H1 (cell line): ENCODE data around the gene AOAH. TPM values are rescaled to one million over a fixed set of nuclear protein-coding genes. Genes with fewer than 3 reads are reported as not detected.

Source experiments
- CTCF ChIA-PET: fragments of 300-600 bp; sonication (Branson Sonifier 250); formaldehyde crosslinking; loops from one replicate; lab custom pipeline; 2021; ENCODE audit not compliant: partially characterized antibody; lab: Charles Lee
- POLR2A ChIA-PET: fragments of 300-600 bp; sonication (Branson Sonifier 250); formaldehyde crosslinking; loops from one replicate; lab custom pipeline; 2021; ENCODE audit warnings: inconsistent platforms; ENCODE audit not compliant: partially characterized antibody; lab: Charles Lee
- DNase-seq, 2 experiments: peaks; one replicate each; pipeline versions ENCODE4 v3.0.0 to v3.0.0-alpha.2; 2010 to 2022; ENCODE audit warnings: low spot score in 2 of 2, low read depth in 1 of 2, mixed read lengths in 1 of 2
- FAIRE-seq: peaks from 2 replicates; lab custom pipeline; 2011; peaks lifted over from hg19 to GRCh38; lab: Jason Lieb, UNC
- H2AFZ ChIP-seq: 2 replicates; pipeline ENCODE4 v1.8.1; 2012; ENCODE audit warnings: low read length, inconsistent platforms
- H2AK5ac ChIP-seq: 2 replicates; pipeline ENCODE4 v1.6.1; 2013; ENCODE audit warnings: low read depth, low read length
- H2BK120ac ChIP-seq: replicated peaks from 2 replicates; pipeline ENCODE3; 2013; ENCODE audit warnings: low read depth, low read length, inconsistent platforms
- H2BK12ac ChIP-seq: 2 replicates; pipeline ENCODE4 v1.6.1; 2013; ENCODE audit warnings: low read depth, low read length
- H2BK15ac ChIP-seq: 2 replicates; pipeline ENCODE4 v1.6.1; 2013; ENCODE audit warnings: low read length
- H2BK20ac ChIP-seq: 2 replicates; pipeline ENCODE4 v1.6.1; 2013; ENCODE audit warnings: low read length
- H2BK5ac ChIP-seq: 2 replicates; pipeline ENCODE4 v1.6.1; 2013; ENCODE audit warnings: low read depth, low read length
- H3K14ac ChIP-seq: 2 replicates; pipeline ENCODE4 v1.6.1; 2013; ENCODE audit warnings: inconsistent platforms; ENCODE audit not compliant: insufficient read length
- H3K18ac ChIP-seq: 2 replicates; pipeline ENCODE4 v1.6.1; 2013; ENCODE audit warnings: low read length; ENCODE audit errors: extremely low read depth
- H3K23ac ChIP-seq: 2 replicates; pipeline ENCODE4 v1.6.1; 2013; ENCODE audit warnings: inconsistent platforms; ENCODE audit not compliant: insufficient read length
- H3K23me2 ChIP-seq: 2 replicates; pipeline ENCODE4 v1.6.1; 2013; ENCODE audit warnings: low read depth, low read length
- H3K27ac ChIP-seq: 2 replicates; pipeline ENCODE4 v1.6.1; 2011; ENCODE audit warnings: low read depth, low read length, inconsistent platforms
- H3K27me3 ChIP-seq, 4 experiments: replicated peaks in 1 of 4; 1 replicate in 1 of 4; 2 replicates in 3 of 4; pipeline versions ENCODE4 v1.6.1 to v1.8.1; 2011 to 2013; ENCODE audit warnings: low read length in 3 of 4, mild to moderate bottlenecking in 3 of 4, inconsistent platforms in 2 of 4, mixed read lengths in 2 of 4, moderate library complexity in 1 of 4; ENCODE audit not compliant: control insufficient read depth in 3 of 4, insufficient read depth in 3 of 4; ENCODE audit errors: extremely low read depth in 1 of 4
- H3K36me3 ChIP-seq, 4 experiments: 2 replicates each; pipeline versions ENCODE4 v1.6.1 to v1.8.1; 2011 to 2013; ENCODE audit warnings: mild to moderate bottlenecking in 4 of 4, low read length in 3 of 4, moderate library complexity in 2 of 4, control low read depth in 1 of 4, inconsistent platforms in 1 of 4; ENCODE audit not compliant: insufficient read depth in 4 of 4, control insufficient read depth in 2 of 4
- H3K4ac ChIP-seq: replicated peaks from 2 replicates; pipeline ENCODE3; 2013; ENCODE audit warnings: low read length, low read depth, mixed read lengths, inconsistent platforms; ENCODE audit not compliant: insufficient read length
- H3K4me1 ChIP-seq, 4 experiments: replicated peaks in 1 of 4; 1 replicate in 1 of 4; 2 replicates in 3 of 4; pipeline versions ENCODE4 v1.6.1 to v1.8.1; 2011 to 2013; ENCODE audit warnings: low read length in 3 of 4, inconsistent platforms in 2 of 4, mixed read lengths in 1 of 4; ENCODE audit not compliant: insufficient read depth in 4 of 4, control insufficient read depth in 3 of 4
- H3K4me2 ChIP-seq, 2 experiments: 2 replicates each; pipeline versions ENCODE4 v1.6.1 to v1.8.1; 2011 to 2013; ENCODE audit warnings: low read depth in 2 of 2, low read length in 2 of 2, control low read depth in 1 of 2, inconsistent platforms in 1 of 2, mild to moderate bottlenecking in 1 of 2; ENCODE audit not compliant: insufficient read depth in 1 of 2
- H3K4me3 ChIP-seq, 4 experiments: fragments of 200-600, 300-600 bp in 1 of 4; sonication (generic), shearing (Covaris generic), sonication (Bioruptor Twin) in 1 of 4; 2 replicates each; pipeline versions ENCODE4 v1.5.1 to v1.8.1; 2011 to 2016; ENCODE audit warnings: low read length in 4 of 4, low read depth in 3 of 4, control low read depth in 2 of 4, inconsistent platforms in 2 of 4, mild to moderate bottlenecking in 2 of 4, mixed read lengths in 1 of 4, moderate library complexity in 1 of 4; ENCODE audit not compliant: insufficient read depth in 2 of 4; ENCODE audit errors: extremely low read depth in 1 of 4
- H3K56ac ChIP-seq: replicated peaks from 2 replicates; pipeline ENCODE3; 2013; ENCODE audit warnings: low read depth, mild to moderate bottlenecking, mixed read lengths, low read length, inconsistent platforms; ENCODE audit not compliant: insufficient read length
- H3K79me1 ChIP-seq: 2 replicates; pipeline ENCODE4 v1.6.1; 2013; ENCODE audit warnings: low read depth, low read length, control low read depth
- H3K79me2 ChIP-seq, 2 experiments: 2 replicates each; pipeline versions ENCODE4 v1.6.1 to v1.8.1; 2012 to 2013; ENCODE audit warnings: low read length in 2 of 2, mild to moderate bottlenecking in 2 of 2, inconsistent platforms in 1 of 2; ENCODE audit not compliant: insufficient read depth in 2 of 2, control insufficient read depth in 1 of 2
- H3K9ac ChIP-seq, 4 experiments: replicated peaks in 1 of 4; 1 replicate in 1 of 4; 2 replicates in 3 of 4; pipeline versions ENCODE4 v1.6.1 to v1.8.1; 2011 to 2013; ENCODE audit warnings: low read depth in 3 of 4, low read length in 3 of 4, control low read depth in 2 of 4, mild to moderate bottlenecking in 2 of 4, moderate library complexity in 2 of 4, inconsistent platforms in 1 of 4; ENCODE audit errors: extremely low read depth in 1 of 4
- H3K9me3 ChIP-seq, 2 experiments: 2 replicates each; pipeline versions ENCODE4 v1.6.1 to v1.8.1; 2012 to 2013; ENCODE audit warnings: mild to moderate bottlenecking in 2 of 2, moderate library complexity in 2 of 2, control low read depth in 1 of 2, inconsistent platforms in 1 of 2, low read depth in 1 of 2, low read length in 1 of 2, mixed read lengths in 1 of 2; ENCODE audit not compliant: insufficient read depth in 2 of 2
- H4K20me1 ChIP-seq, 2 experiments: replicated peaks in 1 of 2; 2 replicates each; pipeline versions ENCODE3 to v1.8.1; 2011 to 2013; ENCODE audit warnings: inconsistent platforms in 2 of 2, low read length in 2 of 2, mild to moderate bottlenecking in 1 of 2; ENCODE audit not compliant: insufficient read depth in 2 of 2, control insufficient read depth in 1 of 2
- H4K5ac ChIP-seq: 2 replicates; pipeline ENCODE4 v1.6.1; 2013; ENCODE audit warnings: low read length, low read depth, mixed read lengths, inconsistent platforms; ENCODE audit not compliant: insufficient read length
- H4K8ac ChIP-seq: 2 replicates; pipeline ENCODE4 v1.8.0; 2013; ENCODE audit warnings: mild to moderate bottlenecking, moderate library complexity, low read length, inconsistent platforms; ENCODE audit not compliant: insufficient read depth; ENCODE audit errors: extremely low read depth
- H4K91ac ChIP-seq: replicated peaks from 2 replicates; pipeline ENCODE3; 2013; ENCODE audit warnings: low read length, mixed read lengths, inconsistent platforms; ENCODE audit not compliant: insufficient read length
- CHD1 ChIP-seq: IDR thresholded peaks from 2 replicates; pipeline ENCODE4 v1.6.1; 2012; ENCODE audit warnings: low read depth, low read length, improper control_type of control experiment
- CREB1 ChIP-seq: IDR thresholded peaks from 2 replicates; pipeline ENCODE4 v1.6.1; 2012; ENCODE audit warnings: inconsistent platforms
- CTCF ChIP-seq, 3 experiments: IDR thresholded peaks; 1 replicate in 2 of 3; 2 replicates in 1 of 3; pipeline versions ENCODE4 v1.5.1 to v1.6.1; 2011; ENCODE audit warnings: low read length in 3 of 3, mild to moderate bottlenecking in 3 of 3, inconsistent platforms in 2 of 3, low read depth in 1 of 3, moderate library complexity in 1 of 3; ENCODE audit not compliant: insufficient read depth in 1 of 3; ENCODE audit errors: control extremely low read depth in 1 of 3
- EZH2 ChIP-seq: fragments of 200-600 bp; sonication (generic); IDR thresholded peaks from 2 replicates; pipeline ENCODE4 v1.7.1; 2012; ENCODE audit warnings: low read depth, mild to moderate bottlenecking, moderate library complexity, low read length, inconsistent platforms; ENCODE audit not compliant: severe bottlenecking
- HDAC2 ChIP-seq, 2 experiments: fragments of 300-600 bp in 1 of 2; sonication (generic) in 1 of 2; IDR thresholded peaks; 2 replicates each; pipeline ENCODE4 v1.6.1; 2011 to 2012; ENCODE audit warnings: low read depth in 2 of 2, low read length in 2 of 2, mild to moderate bottlenecking in 2 of 2, moderate library complexity in 2 of 2, borderline replicate concordance in 1 of 2, inconsistent platforms in 1 of 2
- NRF1 ChIP-seq: IDR thresholded peaks from 2 replicates; pipeline ENCODE4 v1.6.1; 2011; ENCODE audit warnings: mild to moderate bottlenecking, low read depth, low read length, improper control_type of control experiment
- POU5F1 ChIP-seq: IDR thresholded peaks from 2 replicates; pipeline ENCODE4 v1.6.1; 2011; ENCODE audit warnings: low read depth, mild to moderate bottlenecking, low read length, moderate library complexity
- RFX5 ChIP-seq: IDR thresholded peaks from 2 replicates; pipeline ENCODE4 v1.6.1; 2011; ENCODE audit warnings: low read depth, low read length, improper control_type of control experiment, borderline replicate concordance
- RNF2 ChIP-seq: fragments of 200-900, 300-1000 bp; sonication (generic); IDR thresholded peaks from 2 replicates; pipeline ENCODE4 v1.7.1; 2016; ENCODE audit warnings: borderline replicate concordance, low read depth, mild to moderate bottlenecking, antibody characterized with exemption, low read length; ENCODE audit not compliant: poor library complexity, severe bottlenecking; ENCODE audit errors: missing control alignments
- SP1 ChIP-seq: IDR thresholded peaks from 2 replicates; pipeline ENCODE4 v1.6.1; 2011; ENCODE audit warnings: low read depth, low read length
- TBP ChIP-seq: IDR thresholded peaks from 2 replicates; pipeline ENCODE4 v1.6.1; 2011; ENCODE audit warnings: low read depth, low read length, improper control_type of control experiment
- WGBS, 2 experiments: shearing (Covaris generic) in 1 of 2; methylation state at CpG; one replicate each; pipeline versions ENCODE4 v1.1.6 to v1.1.7; 2013 to 2015; ENCODE audit warnings: low lambda C conversion rate in 2 of 2, mixed read lengths in 2 of 2, inconsistent platforms in 1 of 2, low coverage in 1 of 2, missing lambda C conversion rate in 1 of 2; ENCODE audit not compliant: insufficient replicate concordance in 2 of 2, insufficient coverage in 1 of 2, insufficient read length in 1 of 2; ENCODE audit errors: extremely low coverage in 1 of 2, missing lambda C conversion rate in 1 of 2; 5-methylcytosine and 5-hydroxymethylcytosine counted together
- polyA plus RNA-seq, 7 experiments: library from polyadenylated mRNA; depleted of rRNA in 3 of 7; stranded (reverse) in 5 of 7; unstranded in 2 of 7; fragments of >200 nt in 5 of 7; fragments of 200-250 nt in 2 of 7; gene quantifications; 1 replicate in 5 of 7; 2 replicates in 1 of 7; 4 replicates in 1 of 7; pipeline versions ENCODE4 v1.2.1 to v1.2.3, GENCODE V29; 2011 to 2013; ENCODE audit warnings: missing spikeins in 2 of 7, mixed read lengths in 2 of 7
- total RNA-seq: library from RNA; stranded (reverse); fragmentation: NEBNext Ultra II Directional; extraction: Animal tissue kit (Norgen Biotek cat#: 25700); gene quantifications from 2 replicates; pipeline ENCODE4 v1.2.1, GENCODE V29; 2021

The AOAH gene
- total and polyA plus RNA-seq, 2 of the 8 experiments (the other 6 are each of a cell fraction or from before 2014, with no cell fraction given): 0.08 TPM; not detected in 1

- Histone ChIP-seq H3K79me2 (no peaks in the 10 kb centered on the region), H2BK20ac (no peak overlapping the region), H3K23me2 (no peaks in the 10 kb centered on the region), H4K20me1 (no peaks in the 10 kb centered on the region), H3K56ac (no peak overlapping the region), H2BK15ac (no peak overlapping the region), H3K9ac (no peak overlapping the region), H3K4me3 (no peak overlapping the region), H3K27me3 (no peaks in the 10 kb centered on the region; a peak in 1 of 7 replicates), H3K4ac (no peak overlapping the region), H4K5ac (no peak overlapping the region), H2BK12ac (no peak overlapping the region), H3K36me3 (no peaks in the 10 kb centered on the region), H4K91ac (no peak overlapping the region), H3K18ac (no peak overlapping the region; the same call in 1 of the 2 replicates), H3K4me2 (no peak overlapping the region; a peak in 1 of 4 replicates), H3K4me1 (peaks cover 0 to 14% (median 5%) of the 10 kb centered on the region in 4 experiments; a peak in 5 of 7 replicates), H3K23ac (no peak overlapping the region), H3K9me3 (no peaks in the 10 kb centered on the region), H3K14ac (no peak overlapping the region), H2BK5ac (no peak overlapping the region), H4K8ac (no peak overlapping the region), H2BK120ac (no peak overlapping the region), H3K27ac (no peak overlapping the region), H3K79me1 (no peaks in the 10 kb centered on the region), H2AK5ac (no peak overlapping the region), H2AFZ (no peak overlapping the region)
- CTCF ChIA-PET: interaction anchor here (0.6 to 1.9 kb wide), 5 partner anchors 14 to 197 kb away, joined by 3 to 7 read pairs (median 3); no protein-coding TSS in a partner anchor
- FAIRE-seq: no peak
- POLR2A ChIA-PET: no interaction called here
- WGBS, 2 experiments: 96% methylated on average over 2 of the region's 2 CpGs; no CpG with 5 or more reads in 1 of the 2 experiments
- TF ChIP-seq EZH2 (no peak), RNF2 (no peak), CHD1 (no peak), POU5F1 (no peak), SP1 (no peak), TBP (no peak), HDAC2 (IDR thresholded peaks at IDR 0.05; ENCODE audit: borderline replicate concordance in 1 of 2, low read depth in 2 of 2, low read length in 2 of 2) (no peak), CTCF (IDR thresholded peaks at IDR 0.05; ENCODE audit: control extremely low read depth in 1 of 3, insufficient read depth in 1 of 3, low read depth in 1 of 3, low read length in 3 of 3) (no peak), RFX5 (no peak), NRF1 (no peak), CREB1 (no peak)
- no peak for DNase-seq
Observed at GRCh38 chr7:36761835-36762234, 37.5 kb upstream of the AOAH start.
